Vagina (tissue), 2 donors: Measurements from ENCODE around the gene ADAMTS13.

Experiments used
- POLR2AphosphoS5 ChIP-seq, 2 donors: sonication (generic); formaldehyde crosslinking; IDR thresholded peaks; one replicate each; pipeline ENCODE4 v1.9.0; 2017; ENCODE audit warnings: antibody characterized with exemption in 2 of 2, mild to moderate bottlenecking in 2 of 2, low read depth in 1 of 2; ENCODE audit not compliant: insufficient read depth in 1 of 2
- TF ChIP-seq, protein P1 (sequence below), 3 experiments: fragments of 450-650 bp in 2 of 3; fragments of 200-600 bp in 1 of 3; sonication (generic) in 1 of 3; IDR thresholded peaks; one replicate each; pipeline ENCODE4 v1.5.1; 2017 to 2019; ENCODE audit warnings: antibody characterized with exemption in 3 of 3, mild to moderate bottlenecking in 2 of 3, moderate library complexity in 2 of 3

DNA sequence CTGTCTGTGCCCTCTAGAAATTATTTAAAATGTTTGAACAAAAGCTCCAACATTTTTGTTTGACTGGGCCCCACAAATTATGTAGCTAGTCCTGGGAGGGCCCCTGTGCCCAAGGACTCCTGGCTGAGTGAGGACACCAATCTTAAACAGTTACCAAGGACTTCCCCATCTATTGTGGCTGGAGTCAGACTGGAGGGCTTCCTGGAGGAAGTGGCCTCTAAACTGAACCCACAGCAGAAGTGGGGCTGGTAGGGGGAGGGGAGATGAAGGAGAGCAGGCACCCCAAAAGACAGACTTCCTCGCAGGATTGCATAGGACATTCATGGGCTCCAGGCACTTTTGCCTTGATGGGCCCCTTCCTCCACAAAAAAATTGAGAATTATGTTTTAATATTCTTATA, 8.1 kb downstream of the ADAMTS13 start:
- no peak for TF ChIP-seq POLR2AphosphoS5 (IDR thresholded peaks at IDR 0.05; ENCODE audit: insufficient read depth in 1 of 2, low read depth in 1 of 2)
- TF ChIP-seq, protein P1, sequence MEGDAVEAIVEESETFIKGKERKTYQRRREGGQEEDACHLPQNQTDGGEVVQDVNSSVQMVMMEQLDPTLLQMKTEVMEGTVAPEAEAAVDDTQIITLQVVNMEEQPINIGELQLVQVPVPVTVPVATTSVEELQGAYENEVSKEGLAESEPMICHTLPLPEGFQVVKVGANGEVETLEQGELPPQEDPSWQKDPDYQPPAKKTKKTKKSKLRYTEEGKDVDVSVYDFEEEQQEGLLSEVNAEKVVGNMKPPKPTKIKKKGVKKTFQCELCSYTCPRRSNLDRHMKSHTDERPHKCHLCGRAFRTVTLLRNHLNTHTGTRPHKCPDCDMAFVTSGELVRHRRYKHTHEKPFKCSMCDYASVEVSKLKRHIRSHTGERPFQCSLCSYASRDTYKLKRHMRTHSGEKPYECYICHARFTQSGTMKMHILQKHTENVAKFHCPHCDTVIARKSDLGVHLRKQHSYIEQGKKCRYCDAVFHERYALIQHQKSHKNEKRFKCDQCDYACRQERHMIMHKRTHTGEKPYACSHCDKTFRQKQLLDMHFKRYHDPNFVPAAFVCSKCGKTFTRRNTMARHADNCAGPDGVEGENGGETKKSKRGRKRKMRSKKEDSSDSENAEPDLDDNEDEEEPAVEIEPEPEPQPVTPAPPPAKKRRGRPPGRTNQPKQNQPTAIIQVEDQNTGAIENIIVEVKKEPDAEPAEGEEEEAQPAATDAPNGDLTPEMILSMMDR (IDR thresholded peaks at IDR 0.05) = no peak
